Cardiac fibroblast (primary cell): ENCODE results near the gene STX3.
A peak's percentile ranks its signal among the peaks of the same experiment; 100 is the strongest.

Source experiments
- DNase-seq, 2 donors: peaks; one replicate each; pipeline versions ENCODE4 v3.0.0 to v3.0.0-alpha.2; 2010; ENCODE audit warnings: low read depth in 2 of 2
- H3K4me3 ChIP-seq, 2 donors: replicated peaks in 1 of 2; 1 replicate in 1 of 2; 2 replicates in 1 of 2; pipeline ENCODE4 v1.5.1; 2011; ENCODE audit warnings: low read depth in 2 of 2, low read length in 2 of 2, mild to moderate bottlenecking in 2 of 2, moderate library complexity in 1 of 2
- CTCF ChIP-seq: IDR thresholded peaks from one replicate; pipeline ENCODE4 v1.5.1; 2011; ENCODE audit warnings: low read depth, mild to moderate bottlenecking, low read length, inconsistent platforms

The STX3 gene

GRCh38 chr11:59794417-59794816 lies 39.2 kb downstream of the STX3 start:
- DNase-seq, result no peak
- H3K4me3 ChIP-seq, result no peak overlapping the region
- no peak for TF ChIP-seq CTCF

GRCh38 chr11:59800390-59801025 lies 45.3 kb downstream of the STX3 start:
- DNase-seq, result no peak
- no peak for TF ChIP-seq CTCF
- H3K4me3 ChIP-seq, result no peak overlapping the region

- no peak for TF ChIP-seq CTCF
- no peak overlapping the region for H3K4me3 ChIP-seq
- peak in 1 of 2 donors; percentile 6 for DNase-seq
These were observed 46.1 kb downstream of the STX3 start for GRCh38 chr11:59801160-59801706.

GRCh38 chr11:59801981-59802638 lies 46.9 kb downstream of the STX3 start:
- DNase-seq, result peak; percentile 31 to 56
- no peak for TF ChIP-seq CTCF
- no peak overlapping the region for H3K4me3 ChIP-seq

- peak; percentile 68 to 77 for DNase-seq
- no peak overlapping the region for H3K4me3 ChIP-seq
- peak; percentile 49 for TF ChIP-seq CTCF
These were observed 47.5 kb downstream of the STX3 start for GRCh38 chr11:59802639-59803176.

- H3K4me3 ChIP-seq, result no peak overlapping the region
- no peak for TF ChIP-seq CTCF
- DNase-seq, result no peak
These were observed 48.9 kb downstream of the STX3 start for GRCh38 chr11:59804061-59804460.
